GM21786 (cell line): ENCODE results near the gene TGFBR1.
"Not testable (repeated sequence)": the region's sequence is repeated elsewhere in the genome, so short reads cannot be mapped to it uniquely, and the experiment has no call there.

Experiments
- ATAC-seq: cut with Tn5 transposase; IDR thresholded peaks from one replicate; pipeline ENCODE4 v1.9.1; 2021; ENCODE audit not compliant: unreplicated experiment

TGFBR1 gene

GRCh38 chr9:99075246-99075912 is 29.5 kb upstream of the TGFBR1 start:
- no peak for ATAC-seq

- ATAC-seq, result no peak
Observed at GRCh38 chr9:99076030-99076429, 28.9 kb upstream of the TGFBR1 start.

GRCh38 chr9:99076483-99077171 is 28.3 kb upstream of the TGFBR1 start:
- ATAC-seq, result no peak

DNA sequence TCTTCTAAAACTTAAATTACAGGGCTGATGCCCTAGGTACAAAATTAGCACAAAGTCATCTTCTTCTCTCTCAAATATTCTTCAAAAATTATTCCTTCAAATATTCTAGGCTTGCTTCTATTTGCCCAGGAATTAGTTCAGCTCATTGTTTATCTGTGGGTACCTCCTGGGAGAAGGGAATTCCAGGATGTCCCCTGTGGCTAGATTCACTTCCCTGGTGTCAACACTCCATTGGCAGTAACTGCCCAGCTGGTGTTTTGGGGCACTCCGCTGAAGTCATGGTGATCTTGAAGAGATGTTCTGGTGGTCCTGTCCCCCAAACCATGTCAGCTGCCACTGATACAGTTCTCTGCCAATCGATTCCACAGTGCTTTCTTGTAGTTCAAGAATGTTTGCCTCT is 26.2 kb upstream of the TGFBR1 start:
- no peak for ATAC-seq

GRCh38 chr9:99079542-99079941 is 25.4 kb upstream of the TGFBR1 start:
- ATAC-seq, result no peak

DNA sequence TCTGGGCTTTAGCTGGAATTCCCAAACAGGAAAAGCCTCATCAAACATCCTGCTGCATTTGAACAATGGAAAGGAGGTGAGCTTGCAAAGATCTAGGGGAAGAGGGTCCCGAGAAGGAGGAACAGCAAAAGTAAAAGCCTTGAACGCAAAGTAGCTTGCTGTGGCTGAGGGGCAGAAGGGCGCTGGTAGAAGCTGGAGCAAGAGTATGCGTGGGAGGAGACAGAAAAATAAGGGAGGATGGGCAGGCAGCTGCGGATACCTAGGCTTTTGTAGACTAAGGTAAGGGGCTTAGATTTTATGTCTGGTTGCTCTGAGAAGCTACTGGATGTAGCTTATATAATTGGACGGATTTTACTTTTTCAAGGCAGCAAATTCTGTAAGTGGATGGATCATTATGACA is 21.9 kb upstream of the TGFBR1 start:
- no peak for ATAC-seq

GRCh38 chr9:99085949-99086948 is 18.7 kb upstream of the TGFBR1 start:
- ATAC-seq, result no peak

DNA sequence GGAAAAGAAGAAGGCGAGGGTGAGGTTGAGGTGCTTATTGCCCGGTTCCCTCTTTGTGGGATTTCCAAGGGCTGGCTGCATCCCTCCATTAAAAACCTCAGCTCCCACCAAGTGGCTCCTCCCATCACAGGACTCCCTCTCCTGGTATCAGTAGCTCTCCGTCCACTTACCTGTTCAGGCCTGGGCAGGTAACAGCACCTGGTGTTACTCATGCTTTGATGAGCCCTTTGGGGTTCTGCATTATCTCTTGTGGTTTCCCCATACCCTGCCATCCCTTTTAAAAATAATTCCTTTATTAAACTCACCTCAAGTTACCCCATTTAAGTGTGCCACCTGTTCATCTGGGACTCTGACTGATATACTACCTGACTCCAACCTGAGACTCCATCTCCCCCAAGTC is 17.5 kb upstream of the TGFBR1 start:
- no peak for ATAC-seq

GRCh38 chr9:99090336-99091130 is 14.4 kb upstream of the TGFBR1 start:
- ATAC-seq, result no peak

GRCh38 chr9:99092643-99093491 is 12.0 kb upstream of the TGFBR1 start:
- no peak for ATAC-seq

DNA sequence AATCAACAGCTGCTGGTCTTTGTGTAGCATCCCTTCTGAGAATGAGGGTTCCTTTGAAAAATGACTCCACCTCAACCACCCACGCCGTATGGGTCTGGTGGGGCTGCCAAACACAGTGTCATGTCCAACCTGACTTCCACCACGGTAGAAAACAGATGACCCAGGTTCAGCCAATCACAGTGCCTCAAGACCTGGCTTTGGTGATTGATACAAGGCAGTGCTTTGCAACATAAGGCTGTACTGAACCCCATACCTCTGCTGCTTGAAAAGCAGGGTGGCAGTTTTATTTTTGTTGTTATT is 11.5 kb upstream of the TGFBR1 start:
- ATAC-seq, result no peak

DNA sequence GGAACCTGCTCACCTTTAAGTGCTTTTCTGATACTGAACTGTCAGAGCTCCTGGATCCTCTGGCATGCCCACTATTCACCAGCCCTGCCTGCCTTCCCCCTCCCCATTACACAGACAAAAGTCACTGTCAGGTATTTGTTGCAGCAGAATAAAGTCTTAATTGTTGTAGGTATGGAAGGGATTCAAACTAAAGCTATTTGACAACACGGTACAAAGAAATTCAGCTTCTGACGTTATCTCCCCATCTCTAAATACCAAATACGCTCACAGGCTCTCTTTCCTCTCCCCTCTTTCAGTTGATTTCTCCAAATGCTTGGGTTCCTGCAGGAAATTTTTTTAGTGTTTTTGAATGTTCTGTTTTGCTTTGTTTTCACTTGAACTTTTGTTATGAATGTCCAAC is 9.3 kb upstream of the TGFBR1 start:
- no peak for ATAC-seq

DNA sequence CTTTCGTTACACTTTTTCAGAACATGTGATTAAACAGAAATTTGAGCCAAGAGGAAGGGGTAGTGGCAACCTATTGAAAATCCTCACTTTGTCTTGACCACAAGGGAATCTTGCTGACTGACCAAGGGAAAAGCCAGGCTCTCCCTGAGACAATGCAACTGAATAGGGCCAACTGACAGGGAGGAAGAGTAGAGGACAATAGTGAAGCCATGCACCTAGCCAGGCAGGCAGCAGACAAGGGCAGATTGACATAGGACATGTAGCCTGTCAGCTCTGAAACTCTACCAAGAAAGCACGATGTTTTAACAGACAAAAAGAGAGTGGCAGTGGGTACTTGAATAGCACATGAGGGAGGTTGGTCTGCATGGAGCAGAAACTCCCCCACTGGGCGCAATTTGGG is 8.5 kb upstream of the TGFBR1 start:
- ATAC-seq, result no peak

- not testable (repeated sequence) for ATAC-seq
Observed at GRCh38 chr9:99099806-99100585, 4.9 kb upstream of the TGFBR1 start.

DNA sequence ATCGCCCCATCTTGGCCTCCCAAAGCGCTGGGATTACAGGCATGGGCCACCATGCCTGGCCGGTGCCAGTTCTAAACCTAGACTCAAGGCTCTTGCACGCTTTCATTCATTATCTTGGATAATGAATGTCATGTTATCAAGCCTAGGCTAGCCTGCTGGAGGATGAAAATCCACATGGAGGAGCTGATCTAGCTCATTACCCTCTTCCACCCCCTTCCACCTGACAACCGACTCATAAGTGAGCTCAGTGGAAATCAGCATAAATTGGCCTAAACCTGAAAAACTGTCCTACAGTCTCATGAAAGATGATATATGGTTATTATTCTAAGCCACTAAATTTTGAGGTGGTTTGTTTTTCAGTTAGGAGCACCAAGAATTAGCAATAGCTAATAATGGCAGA is 3.6 kb upstream of the TGFBR1 start:
- ATAC-seq, result no peak

DNA sequence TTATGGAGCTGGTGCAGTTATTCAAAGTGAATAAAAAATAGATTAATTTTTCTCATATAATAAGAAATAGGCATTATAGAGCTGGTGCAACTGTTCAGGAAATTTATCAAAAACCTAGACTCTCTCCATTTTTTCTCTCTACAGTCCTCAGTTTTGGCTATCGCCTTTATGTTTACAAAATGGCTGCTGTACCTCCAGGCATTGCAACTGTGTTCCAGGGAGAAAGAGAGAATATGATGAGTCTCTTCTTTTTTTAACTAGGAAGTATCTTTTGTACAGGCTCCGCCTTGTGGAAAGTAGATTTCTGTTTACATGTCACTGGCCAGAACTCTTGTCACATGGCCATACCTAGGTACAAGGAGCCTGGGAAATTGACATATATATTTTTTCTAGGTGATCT is 3.1 kb upstream of the TGFBR1 start:
- no peak for ATAC-seq

DNA sequence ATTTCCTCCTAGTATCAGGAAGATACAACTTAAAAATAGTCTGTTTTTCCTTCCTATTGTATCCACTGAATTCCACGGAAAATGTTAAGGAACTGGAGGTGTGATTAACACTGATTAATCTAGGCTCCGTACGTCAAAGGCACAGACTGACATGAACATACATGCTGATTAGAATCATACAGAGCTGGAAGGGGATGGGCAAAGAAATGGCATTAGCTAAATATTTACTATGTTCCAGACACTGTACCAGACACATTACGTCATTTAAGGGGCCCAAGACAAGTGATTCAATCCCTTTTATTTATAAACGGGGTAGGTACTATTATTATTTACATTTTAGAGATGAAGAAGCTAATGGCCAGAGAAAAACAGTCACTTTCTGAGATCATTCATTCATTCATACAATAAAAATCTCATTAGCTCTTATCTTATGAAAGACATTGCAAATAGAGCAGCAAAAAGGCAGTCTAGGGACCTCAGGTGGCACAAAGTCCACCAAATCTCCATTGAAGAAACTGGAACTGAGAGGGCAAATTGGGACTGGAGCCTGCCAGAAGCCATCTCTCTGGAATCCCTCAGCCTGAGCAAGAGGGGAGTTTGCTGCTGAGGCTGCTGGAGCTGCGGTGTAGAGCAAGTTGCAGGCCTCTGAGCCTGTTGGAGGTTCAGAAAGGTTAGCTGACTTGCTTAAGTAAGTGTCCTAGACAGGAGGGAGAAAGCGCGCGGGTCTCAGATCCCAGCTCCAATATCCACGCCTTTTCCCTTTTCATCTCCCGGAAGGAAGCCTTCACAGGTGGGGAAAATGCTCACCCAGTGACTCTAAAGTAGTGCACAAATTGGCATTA is 1.6 kb upstream of the TGFBR1 start:
- no peak for ATAC-seq

DNA sequence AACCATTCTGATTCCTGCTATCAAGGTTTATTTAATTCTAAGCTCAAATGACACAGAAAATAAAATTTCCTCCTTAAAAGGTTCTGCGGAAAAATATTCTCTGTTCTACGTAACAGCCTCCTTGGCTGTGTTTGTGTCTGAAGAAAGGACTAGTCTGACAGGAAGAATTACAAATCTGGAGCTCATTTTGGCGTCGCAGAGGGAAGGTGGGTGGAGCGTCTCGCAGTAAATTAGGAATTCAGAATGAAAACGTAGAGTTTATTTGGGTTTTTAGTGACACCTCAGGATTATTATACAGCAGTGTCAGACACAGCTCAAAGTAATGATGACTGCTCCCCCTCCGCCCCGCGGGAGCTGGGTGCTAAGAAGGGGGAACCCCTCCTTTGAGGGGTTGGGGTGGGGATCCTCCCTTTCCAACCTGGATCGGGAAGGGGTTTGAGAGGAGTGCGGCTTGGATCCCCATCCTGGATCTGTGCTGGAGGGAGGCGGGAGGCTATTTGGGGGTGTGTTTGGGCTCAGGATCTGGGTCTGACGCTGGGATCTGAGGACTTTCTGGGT is 933 bp upstream of the TGFBR1 start:
- ATAC-seq, result no peak
